Activated CD4-positive, CD25-positive, alpha-beta regulatory T cell treated with anti-CD3 and anti-CD28 coated beads, Interleukin-2, amount 50 U/mL, for 24 hours (primary cell): ENCODE data around the gene ARMC9.

Experiments
- ATAC-seq, 2 donors: fragments of 150-1000 bp; cut with Tn5 transposase; one replicate each; pipeline ENCODE4 v1.10.0; 2021; ENCODE audit warnings: mild to moderate bottlenecking in 1 of 2, moderate library complexity in 1 of 2

The ARMC9 gene

GRCh38 chr2:231384970-231385369 is 186.5 kb downstream of the ARMC9 start:
- no peak for ATAC-seq

DNA sequence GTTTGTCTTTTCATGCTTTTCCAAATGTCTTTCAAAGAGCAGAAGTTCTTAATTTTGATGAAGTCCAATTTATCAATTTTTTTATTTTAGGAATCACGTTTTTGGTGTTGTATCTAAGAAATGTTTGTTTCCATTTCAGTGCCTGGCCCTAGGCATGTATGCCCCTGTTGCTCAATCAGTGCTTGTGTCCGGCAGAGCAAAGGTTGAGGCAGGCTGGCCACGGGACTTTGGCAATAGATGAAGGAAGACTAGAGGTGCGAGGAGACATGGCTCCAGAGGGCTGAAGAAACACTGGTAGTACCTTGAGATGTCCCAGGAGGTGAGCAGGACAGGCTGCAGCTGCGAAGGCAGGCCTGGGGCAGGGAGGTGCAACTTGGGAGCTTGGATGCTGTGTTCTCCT is 187.0 kb downstream of the ARMC9 start:
- no peak for ATAC-seq

DNA sequence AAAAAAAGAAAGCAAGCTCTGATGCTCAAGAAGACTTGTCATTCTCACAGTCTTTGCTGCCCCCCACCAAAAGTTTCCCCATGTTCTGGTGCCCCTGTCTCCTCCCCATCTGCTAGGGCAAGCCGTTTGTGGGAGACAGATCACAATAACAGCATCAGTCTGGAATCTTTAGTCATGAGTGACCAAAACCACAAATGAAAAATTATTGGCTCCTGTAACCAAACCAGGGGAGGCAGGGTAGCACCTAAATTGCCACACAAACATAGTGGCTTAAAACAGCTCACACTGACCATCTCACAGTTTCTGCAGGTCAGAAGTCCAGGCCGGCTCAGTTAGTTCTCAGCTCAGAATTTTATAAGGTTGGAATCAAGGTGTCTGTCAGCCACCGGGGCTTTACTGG is 188.0 kb downstream of the ARMC9 start:
- ATAC-seq, result no peak

GRCh38 chr2:231387904-231388724 is 189.7 kb downstream of the ARMC9 start:
- no peak for ATAC-seq

DNA sequence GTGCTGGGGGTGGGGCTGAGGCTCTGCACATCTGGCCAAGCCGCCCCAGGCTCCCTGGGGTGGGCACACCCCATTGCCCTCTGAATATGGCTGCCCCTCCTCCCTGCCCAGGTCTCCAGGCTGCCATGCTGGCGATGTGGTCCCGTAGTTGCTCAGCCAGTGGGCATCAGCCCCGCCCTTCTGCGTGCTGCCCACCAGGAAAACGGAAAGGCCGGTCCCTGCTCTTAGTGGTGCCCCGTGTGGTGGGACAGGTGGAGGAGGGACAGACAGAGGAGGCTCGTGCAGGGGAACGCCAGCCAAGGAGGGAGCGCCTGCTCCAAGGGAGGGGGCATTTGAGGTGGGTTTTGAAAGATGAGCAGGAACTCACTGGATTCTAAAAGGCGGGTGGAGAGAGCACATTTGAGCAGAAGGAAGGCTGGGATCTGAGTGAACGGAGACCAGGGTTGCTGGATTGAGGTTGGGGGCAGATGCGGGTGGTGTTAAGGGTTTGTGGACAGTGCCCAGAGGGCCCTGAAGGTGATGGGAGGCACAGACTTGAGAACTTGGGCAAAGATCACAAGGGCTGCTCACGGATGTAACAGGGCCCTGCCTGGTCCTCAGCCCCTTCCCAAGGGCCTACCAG is 190.4 kb downstream of the ARMC9 start:
- no peak for ATAC-seq

DNA sequence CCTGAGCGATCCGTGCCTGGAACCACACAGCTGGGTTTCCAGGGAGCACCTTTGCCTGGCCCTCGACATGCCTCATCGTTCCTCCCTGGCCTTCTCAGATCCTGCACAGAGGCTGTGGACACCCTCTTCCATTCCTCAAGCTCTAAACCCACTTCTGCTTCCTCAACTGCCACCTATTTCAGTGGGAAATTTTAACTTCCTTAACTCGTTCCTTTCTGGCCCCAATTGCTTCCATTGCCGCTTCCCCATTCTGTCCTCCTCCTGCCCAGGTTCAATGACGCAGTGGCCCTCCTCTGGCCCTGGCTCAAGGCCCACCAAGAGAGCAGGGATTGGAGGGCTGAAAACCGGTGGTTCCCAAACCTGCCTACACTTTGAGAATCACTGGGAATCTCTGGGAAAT is 192.2 kb downstream of the ARMC9 start:
- no peak for ATAC-seq

GRCh38 chr2:231391981-231392380 is 193.6 kb downstream of the ARMC9 start:
- ATAC-seq, result no peak

DNA sequence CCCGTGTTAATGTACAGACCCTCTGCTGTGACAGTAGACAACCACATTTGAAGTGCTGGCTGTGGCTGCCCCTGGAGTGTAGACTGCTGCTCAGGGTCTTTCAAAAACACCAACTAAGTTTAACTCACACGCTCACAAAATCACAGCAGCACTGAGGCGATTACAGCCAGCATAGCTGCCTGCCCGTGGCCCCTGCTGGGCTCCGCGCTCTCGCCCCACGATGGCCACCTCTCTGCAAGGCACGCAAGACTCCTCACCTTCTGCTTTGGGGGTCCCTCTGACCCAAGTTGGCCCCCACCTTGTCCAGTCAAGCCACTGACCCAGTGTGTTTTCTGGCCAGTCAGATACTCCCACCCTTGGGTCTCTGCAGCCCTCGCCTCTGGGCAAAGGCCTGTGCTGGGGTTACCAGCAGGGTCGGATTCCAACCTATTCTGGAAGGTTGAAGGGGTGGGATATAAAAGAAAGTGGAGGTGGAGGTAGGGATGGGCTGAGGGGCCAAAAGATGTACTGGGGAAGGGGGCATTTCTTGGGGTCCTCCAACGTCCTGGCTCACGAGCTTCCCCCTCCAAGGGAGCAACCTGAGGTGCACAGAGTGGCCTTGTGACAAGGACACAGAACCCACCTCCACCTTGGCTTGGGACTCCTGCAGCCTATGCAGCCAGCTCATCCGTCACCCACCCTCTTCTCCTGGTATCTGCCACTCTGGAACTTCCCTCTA is 194.2 kb downstream of the ARMC9 start:
- ATAC-seq, result no peak

DNA sequence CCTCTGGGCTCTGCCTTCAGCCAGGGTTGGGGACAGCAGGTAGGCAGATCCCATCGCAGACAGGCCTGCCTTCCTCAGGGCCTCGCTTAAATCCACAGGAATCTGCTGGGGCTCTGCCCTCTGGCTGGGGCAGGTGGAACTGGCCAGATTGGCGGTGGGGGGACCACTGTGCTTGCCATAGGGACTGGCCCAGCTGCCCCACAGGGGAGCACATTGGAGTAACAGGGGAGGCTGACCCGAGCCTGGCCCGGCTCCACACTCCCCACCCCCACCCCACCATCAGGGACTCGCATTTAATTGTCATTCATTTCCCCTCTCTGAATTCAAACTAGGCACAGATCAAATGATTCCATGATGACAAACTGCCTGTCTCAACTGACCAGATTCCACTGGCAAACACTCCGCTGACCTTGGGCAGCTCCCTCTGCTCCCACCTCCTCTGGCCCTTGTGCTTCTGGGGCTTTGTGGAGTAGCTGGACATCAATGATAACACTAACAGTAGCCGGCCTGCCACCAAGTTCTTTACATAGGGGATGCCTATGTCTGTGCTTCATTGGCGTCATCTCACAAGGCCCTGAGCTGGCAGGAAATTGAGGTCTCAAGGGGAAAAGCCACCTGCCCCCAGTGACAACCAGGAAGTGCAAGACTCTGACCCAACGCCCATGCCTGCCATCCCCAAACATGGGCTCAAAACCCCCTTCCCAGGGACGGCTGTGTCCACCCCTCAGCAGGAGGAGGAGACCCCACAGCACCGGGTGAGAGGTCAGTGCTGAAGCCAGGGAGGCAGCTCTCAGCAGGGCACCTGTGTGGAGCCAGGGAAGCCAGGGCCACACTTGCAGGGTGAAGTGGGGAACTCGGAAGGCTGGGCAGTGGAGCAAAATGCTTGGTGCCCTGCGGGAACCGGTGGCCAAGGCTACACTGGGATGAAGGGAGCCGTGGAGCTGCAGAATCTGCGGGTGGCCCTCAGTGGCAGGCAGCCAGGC is 195.0 kb downstream of the ARMC9 start:
- peak; percentile 42 to 60 for ATAC-seq

DNA sequence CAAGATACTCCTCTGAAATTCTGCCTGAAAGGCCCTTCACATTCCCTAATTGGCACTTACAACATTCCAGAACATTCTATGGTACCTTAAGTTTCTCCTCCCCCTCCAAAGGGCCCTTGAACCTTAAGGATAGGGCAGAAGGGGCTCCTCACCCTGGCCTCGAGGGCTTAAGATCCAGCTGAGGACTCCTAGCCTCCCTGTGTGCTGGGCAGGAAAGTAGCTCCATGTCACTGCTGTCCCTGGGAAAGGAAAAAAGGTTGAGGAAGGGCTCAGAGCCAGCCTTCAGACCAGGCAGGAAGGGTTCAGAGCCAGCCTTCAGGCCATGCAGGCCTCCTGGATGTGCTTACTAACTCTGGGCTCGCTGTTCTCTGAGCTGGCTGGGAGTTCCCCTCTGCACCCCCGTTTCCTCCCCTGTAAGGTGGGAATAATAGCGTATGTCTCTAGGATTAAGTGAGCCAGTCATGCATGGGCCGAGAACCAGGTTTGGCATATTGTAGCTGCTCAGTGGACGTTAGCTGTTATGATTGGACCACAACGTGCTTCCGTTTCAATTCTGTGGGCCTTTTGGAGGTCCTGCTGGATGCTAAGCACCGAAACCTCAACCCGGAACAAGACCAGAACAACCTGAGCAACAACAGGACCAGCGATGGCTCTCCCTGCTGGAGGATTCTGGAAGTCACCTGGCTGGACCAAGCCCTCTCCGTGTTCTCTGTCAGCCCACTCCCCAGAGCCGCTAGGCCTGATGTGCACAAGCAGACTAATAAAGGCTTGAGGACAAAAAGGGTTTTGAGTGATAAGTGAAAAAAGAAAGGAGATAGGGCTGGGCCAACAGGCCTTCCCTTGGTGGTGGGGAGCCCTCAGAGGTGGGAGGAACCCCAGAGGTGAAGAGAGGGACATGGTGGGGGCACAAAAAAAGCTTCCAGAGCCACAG is 196.0 kb downstream of the ARMC9 start:
- ATAC-seq, result no peak

DNA sequence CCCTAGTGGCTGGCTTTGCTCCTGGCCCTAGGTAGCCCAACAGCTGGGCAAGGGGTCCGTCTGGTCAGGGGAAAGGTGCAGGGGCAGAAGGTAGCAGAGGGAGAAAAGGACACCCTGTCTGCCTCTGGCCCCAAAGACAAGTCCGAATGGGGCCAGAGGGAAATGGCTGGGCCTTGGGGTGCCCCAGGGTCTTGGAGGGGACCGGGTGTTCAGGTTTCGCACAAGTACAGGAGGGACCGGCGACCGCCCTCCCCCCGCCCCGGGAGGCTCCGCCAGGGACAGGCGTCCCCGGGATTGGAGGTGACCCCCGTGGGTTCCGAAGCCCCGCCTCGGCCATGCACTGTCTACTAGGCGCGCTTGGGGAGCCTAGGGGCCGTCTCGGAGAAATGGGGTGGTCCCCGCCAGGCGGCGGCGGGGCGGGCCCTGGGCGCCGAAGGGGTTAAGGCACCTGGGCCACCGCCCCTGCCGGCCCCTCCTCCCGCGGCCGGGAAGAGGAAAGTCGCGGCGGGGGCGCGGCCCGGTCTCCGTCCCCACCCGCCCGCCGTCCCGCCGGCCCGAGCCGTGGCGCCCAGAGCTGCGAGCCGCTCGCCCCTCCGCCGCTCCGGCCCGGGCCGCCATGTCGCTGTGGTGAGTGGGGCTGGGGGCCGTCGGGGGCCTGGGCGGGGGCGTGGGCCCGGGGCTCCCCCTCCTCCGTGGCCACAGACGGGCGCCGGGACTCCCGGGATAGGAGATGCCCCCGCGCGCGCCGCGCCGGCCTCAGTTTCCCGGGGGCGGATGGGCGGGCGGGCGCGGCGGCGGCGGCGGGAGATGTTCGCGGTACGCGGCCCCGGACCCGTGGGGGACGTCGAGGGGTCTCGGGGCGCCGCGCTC is 197.0 kb downstream of the ARMC9 start, which contains the start of gene B3GNT7:
TSS of gene B3GNT7 (plus strand) at position 523 of the 870 bp plus-strand sequence. CDS start at position 617, 94 bp downstream.
- no peak for ATAC-seq

- ATAC-seq, result no peak
Measured at GRCh38 chr2:231396058-231396821, 197.8 kb downstream of the ARMC9 start.

DNA sequence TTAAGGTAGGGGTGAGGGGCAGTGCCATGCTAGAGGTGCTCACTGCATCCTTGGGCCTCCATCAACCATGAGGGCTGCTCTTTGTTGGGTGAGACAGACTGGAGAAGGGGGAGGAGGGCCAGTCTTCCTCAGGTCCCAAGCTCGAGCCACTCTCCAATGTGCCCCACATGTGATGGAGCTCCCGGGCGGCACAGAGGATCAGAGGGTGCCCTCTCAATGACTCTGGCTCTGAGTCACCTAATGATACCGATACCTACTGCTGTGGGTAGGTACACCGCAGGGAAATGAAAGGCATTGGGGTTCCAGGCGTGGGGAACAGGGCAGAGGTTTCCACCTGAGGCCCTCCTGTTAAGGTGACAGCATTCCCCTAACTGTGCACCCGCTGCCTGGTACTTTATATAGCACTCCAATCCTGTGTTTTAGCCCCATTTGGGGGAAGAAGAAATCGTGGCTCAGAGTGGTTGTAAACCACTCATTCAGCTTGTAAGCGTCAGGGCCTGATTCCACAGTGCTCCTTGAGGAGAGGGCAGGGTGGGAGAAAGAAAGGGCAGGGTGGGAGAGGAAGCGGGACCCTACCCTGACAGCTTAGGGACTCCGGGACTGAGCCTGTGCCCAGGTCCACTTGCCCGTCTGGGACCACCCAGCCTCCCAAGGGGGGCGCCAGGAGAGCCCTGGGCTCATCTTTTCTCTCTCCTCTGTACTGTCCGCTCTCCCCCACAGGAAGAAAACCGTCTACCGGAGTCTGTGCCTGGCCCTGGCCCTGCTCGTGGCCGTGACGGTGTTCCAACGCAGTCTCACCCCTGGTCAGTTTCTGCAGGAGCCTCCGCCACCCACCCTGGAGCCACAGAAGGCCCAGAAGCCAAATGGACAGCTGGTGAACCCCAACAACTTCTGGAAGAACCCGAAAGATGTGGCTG is 198.8 kb downstream of the ARMC9 start:
- ATAC-seq, result peak; percentile 65 to 84

GRCh38 chr2:231397928-231398294 is 199.5 kb downstream of the ARMC9 start:
- ATAC-seq, result no peak

GRCh38 chr2:231398585-231398984 is 200.2 kb downstream of the ARMC9 start:
- ATAC-seq, result no peak

DNA sequence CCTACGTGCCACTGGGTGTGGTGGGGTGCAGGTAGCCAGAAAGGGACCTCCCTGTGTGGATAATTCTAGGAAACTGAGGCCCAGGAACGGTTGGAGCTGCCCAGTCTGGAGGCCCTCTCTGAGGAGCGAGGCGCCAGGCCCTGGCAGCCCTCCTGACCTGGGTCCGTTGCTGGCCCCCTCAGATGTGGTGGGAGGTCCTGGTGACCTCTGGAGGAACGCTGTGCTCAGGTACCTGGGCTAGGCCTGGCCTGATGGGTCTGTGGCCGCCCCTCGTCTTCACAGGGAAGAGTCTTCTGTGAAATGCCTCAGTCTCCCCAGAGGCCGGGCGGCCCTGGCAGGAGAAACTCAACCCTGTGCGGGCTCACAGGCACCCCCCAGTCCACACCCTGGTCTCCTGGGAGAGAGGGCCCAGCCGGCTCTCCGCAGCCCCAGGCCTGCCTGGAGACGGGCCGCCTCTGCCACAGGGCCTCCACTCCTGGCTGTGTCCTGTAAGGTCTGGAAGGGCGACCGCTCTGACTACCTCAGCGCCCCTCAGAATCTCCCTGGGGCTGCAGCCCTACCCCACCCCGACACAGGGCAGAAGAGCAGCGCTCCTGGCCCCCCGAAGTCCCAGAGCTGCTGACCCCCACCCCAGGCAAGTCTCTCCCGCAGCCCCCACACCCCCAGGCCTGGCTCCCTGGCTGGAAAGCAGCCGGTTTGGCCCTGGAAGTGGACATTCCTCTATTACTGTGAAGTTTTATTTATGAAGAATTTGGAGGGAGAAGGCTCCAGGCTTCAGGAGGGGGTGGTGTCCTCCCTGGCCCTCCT is 200.8 kb downstream of the ARMC9 start:
- no peak for ATAC-seq
